Left ventricle myocardium superior (tissue), 1 donor: ENCODE measurements around the gene CD8B. TPM values are rescaled to one million over a fixed set of nuclear protein-coding genes. Genes with fewer than 3 reads are reported as not detected.

ENCODE experiments used
- ATAC-seq: fragments of 200-7000 bp; cut with Tn5 transposase; one replicate; pipeline ENCODE4 v1.9.1; 2020; ENCODE audit warnings: mild to moderate bottlenecking, moderate library complexity
- DNase-seq: peaks from one replicate; pipeline ENCODE4 v3.0.0-alpha.2; 2020
- intact Hi-C: fragments of 100-400 bp; cut with micrococcal nuclease; formaldehyde crosslinking; loops from one replicate; pipeline ENCODE4 v1.11.0; 2022
- total RNA-seq: library from RNA; stranded (reverse); fragmentation: NEBNext Ultra II Directional; extraction: Animal tissue kit (Norgen Biotek cat#: 25700); gene quantifications from one replicate; pipeline ENCODE4 v1.2.1, GENCODE V29; 2021
- donor health status: DM: no; HTN: yes; CAD: no; lungs with severe emphysema.

The CD8B gene
- total RNA-seq, 1 donor from 2014 or later: 1.2 TPM

- DNase-seq: no peak
- ATAC-seq: no peak
- intact Hi-C loops: no loop called here
These were observed 77.9 kb downstream of the CD8B start for GRCh38 chr2:86783615-86784339.

GRCh38 chr2:86782748-86783147 is 78.9 kb downstream of the CD8B start:
- intact Hi-C loops: no loop called here
- ATAC-seq (no peak), DNase-seq (no peak)

- intact Hi-C loops: no loop called here
- ATAC-seq (no peak), DNase-seq (no peak)
These were observed 80.3 kb downstream of the CD8B start for GRCh38 chr2:86781363-86781762.

- DNase-seq: no peak
- intact Hi-C loops: no loop called here
- no peak for ATAC-seq
These were observed 81.7 kb downstream of the CD8B start for GRCh38 chr2:86779971-86780370.

GRCh38 chr2:86778957-86779356 is 82.7 kb downstream of the CD8B start:
- intact Hi-C loops: no loop called here
- ATAC-seq: peak; percentile 44
- DNase-seq: no peak

GRCh38 chr2:86776532-86776931 is 85.2 kb downstream of the CD8B start:
- ATAC-seq: no peak
- intact Hi-C loops: no loop called here
- DNase-seq: no peak

- peak; percentile 58 for ATAC-seq
- intact Hi-C loops: no loop called here
These were observed 86.3 kb downstream of the CD8B start for GRCh38 chr2:86775338-86775737.

GRCh38 chr2:86774862-86775261 is 86.8 kb downstream of the CD8B start:
- intact Hi-C loops: no loop called here
- ATAC-seq (peak; percentile 15), DNase-seq (no peak)

More at GRCh38 chr2:86775338-86775737, 86.3 kb downstream of the CD8B start:
- no peak for DNase-seq

GRCh38 chr2:86772611-86773010 is 89.1 kb downstream of the CD8B start:
- no peak for ATAC-seq
- intact Hi-C loops: no loop called here
- no peak for DNase-seq

GRCh38 chr2:86770816-86771301 is 90.8 kb downstream of the CD8B start:
- ATAC-seq (no peak), DNase-seq (no peak)
- intact Hi-C loops: no loop called here

- no peak for DNase-seq
- intact Hi-C loops: no loop called here
- ATAC-seq: no peak
These were observed 91.8 kb downstream of the CD8B start for GRCh38 chr2:86769838-86770237.

- peak; percentile 76 for ATAC-seq
- intact Hi-C loops: no loop called here
- DNase-seq: no peak
These were observed 93.3 kb downstream of the CD8B start for GRCh38 chr2:86768189-86768949.

Other genes with a start within 250 kb of the CD8B start
- 53.9 TPM for gene RNF103, start 238.0 kb downstream of the CD8B start, total RNA-seq
- gene RMND5A, start 141.6 kb downstream of the CD8B start, total RNA-seq: 114 TPM
- 1.5 TPM for gene CD8A, start 71.0 kb downstream of the CD8B start, total RNA-seq
- gene RGPD1, start 80.2 kb upstream of the CD8B start, total RNA-seq: not detected
- 2.7 TPM for gene PLGLB1, start 160.0 kb upstream of the CD8B start, total RNA-seq